Natural killer cell treated with Interleukin-12 subunit alpha and Interleukin-12 subunit beta and Interleukin-15 and Interleukin-18, amount 100 ng/mL, for 72 hours (primary cell): ENCODE measurements around the gene TMPRSS5. TPM values are rescaled to one million over a fixed set of nuclear protein-coding genes. Genes with fewer than 3 reads are reported as not detected.

Source experiments
- ATAC-seq, 2 donors: fragments of 150-1000 bp; cut with Tn5 transposase in 1 of 2; sonication (Bioruptor Pico), chemical (Tn5 transposase) in 1 of 2; 2 replicates each; pipeline ENCODE4 v1.10.0; 2021
- DNase-seq: peaks from one replicate; pipeline ENCODE4 v3.0.0; 2022; ENCODE audit warnings: low spot score
- H3K27ac Mint-ChIP-seq, 2 donors: 1 replicate in 1 of 2; 2 replicates in 1 of 2; pipeline ENCODE4 v1.8.0; 2022; ENCODE audit warnings: mixed read lengths in 2 of 2, mild to moderate bottlenecking in 1 of 2, moderate library complexity in 1 of 2
- H3K27me3 Mint-ChIP-seq, 2 donors: 1 replicate in 1 of 2; 2 replicates in 1 of 2; pipeline ENCODE4 v1.8.0; 2022; ENCODE audit warnings: mixed read lengths in 2 of 2
- H3K36me3 Mint-ChIP-seq: one replicate; pipeline ENCODE4 v1.8.0; 2022; ENCODE audit warnings: mixed read lengths
- H3K4me1 Mint-ChIP-seq, 2 donors: 1 replicate in 1 of 2; 2 replicates in 1 of 2; pipeline ENCODE4 v1.8.0; 2022; ENCODE audit warnings: low read depth in 2 of 2, mixed read lengths in 2 of 2, mild to moderate bottlenecking in 1 of 2
- H3K4me3 Mint-ChIP-seq: one replicate; pipeline ENCODE4 v1.8.0; 2022; ENCODE audit warnings: mixed read lengths
- H3K9me3 Mint-ChIP-seq: 2 replicates; pipeline ENCODE4 v1.8.0; 2022; ENCODE audit warnings: mixed read lengths
- total RNA-seq, 2 donors: library from RNA; stranded (reverse); gene quantifications; one replicate each; pipeline ENCODE4 v1.2.3, GENCODE V29; 2022

The TMPRSS5 gene
- total RNA-seq, 2 donors from 2014 or later: 0.38 to 2.1 TPM

DNA sequence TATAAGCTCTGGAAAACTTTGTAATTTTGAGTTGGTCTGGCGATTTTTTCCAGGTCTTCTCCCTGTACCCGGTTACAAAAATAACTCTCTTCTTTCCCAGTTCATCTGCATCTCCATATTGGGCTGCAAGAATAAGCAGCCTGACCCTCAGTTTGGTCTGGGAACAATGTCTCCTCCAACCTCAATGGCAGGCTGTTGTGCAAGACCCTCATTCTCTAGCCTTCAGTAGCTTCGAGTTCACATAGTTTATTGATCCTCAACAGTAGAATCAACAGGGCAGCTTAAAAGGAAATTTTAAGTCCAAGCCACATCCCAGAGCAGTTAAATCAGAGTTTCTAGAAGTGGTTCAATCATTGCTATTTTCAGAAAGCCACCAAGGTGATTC, 35.3 kb downstream of the TMPRSS5 start:
- Mint-ChIP-seq H3K9me3 (peaks cover 4% of the 10 kb centered on the region), H3K4me3 (no peak overlapping the region), H3K36me3 (peaks cover 15% of the 10 kb centered on the region), H3K27ac (no peak overlapping the region), H3K4me1 (peaks cover 20 to 25% of the 10 kb centered on the region in 2 donors), H3K27me3 (peaks cover 22 to 26% of the 10 kb centered on the region in 2 donors)
- DNase-seq (no peak), ATAC-seq (no peak)

DNA sequence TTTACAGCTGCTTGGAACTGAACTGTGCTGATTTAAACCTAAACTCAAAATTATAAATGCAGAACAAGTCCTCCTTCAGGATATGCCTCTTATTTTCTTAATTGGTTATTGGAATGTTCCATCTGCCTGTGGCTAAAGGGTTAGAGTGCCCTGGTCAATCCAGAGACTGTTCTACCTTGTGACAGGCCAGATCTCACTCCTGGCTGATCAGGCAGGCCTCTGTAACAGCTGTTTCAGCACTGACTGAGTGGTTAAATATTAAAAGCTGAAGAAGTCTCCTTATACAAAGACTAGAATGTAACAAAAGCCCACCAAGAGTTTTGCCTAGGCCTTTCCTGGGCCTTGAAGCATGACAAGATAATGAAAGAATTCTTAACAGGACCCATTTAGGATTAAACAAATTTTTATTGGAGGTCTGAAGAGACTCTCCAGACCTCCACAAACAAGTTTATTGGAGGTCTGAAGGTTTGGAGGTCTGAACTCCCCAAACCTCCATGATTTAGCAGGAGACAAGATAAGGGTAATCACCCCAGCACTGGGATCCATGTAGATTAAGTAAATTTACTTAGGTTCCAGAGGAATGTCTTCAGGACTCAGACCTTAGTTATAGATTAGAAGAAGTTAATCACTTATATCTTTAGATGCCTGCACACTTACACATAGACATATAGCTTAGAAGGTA, 35.8 kb downstream of the TMPRSS5 start:
- Mint-ChIP-seq H3K36me3 (peaks cover 15% of the 10 kb centered on the region), H3K9me3 (peaks cover 4% of the 10 kb centered on the region), H3K4me3 (no peak overlapping the region), H3K4me1 (peaks cover 15 to 20% of the 10 kb centered on the region in 2 donors), H3K27me3 (peaks cover 27 to 28% of the 10 kb centered on the region in 2 donors), H3K27ac (no peak overlapping the region)
- DNase-seq (no peak), ATAC-seq (no peak)

DNA sequence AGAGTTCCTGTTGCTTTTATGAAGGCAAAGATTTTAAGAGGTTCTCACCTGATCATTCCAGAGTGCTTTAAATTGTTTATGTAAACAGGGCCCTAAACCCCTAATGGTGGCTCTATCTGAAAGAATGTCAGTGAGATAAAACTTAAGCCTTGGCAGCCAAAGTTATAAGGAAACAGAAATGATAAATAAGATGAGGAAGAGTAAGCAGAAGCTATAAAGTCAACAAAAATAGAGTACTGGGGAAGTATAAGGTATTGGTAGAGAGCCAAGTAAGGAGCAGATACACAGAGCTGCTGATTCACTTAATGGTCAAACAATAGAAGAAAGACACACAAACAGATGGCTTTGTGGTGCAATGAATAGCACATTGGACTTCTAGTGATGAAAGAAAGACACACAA, 37.9 kb downstream of the TMPRSS5 start:
- Mint-ChIP-seq H3K36me3 (peaks cover 15% of the 10 kb centered on the region), H3K4me3 (no peak overlapping the region), H3K9me3 (peaks cover 4% of the 10 kb centered on the region), H3K27ac (no peak overlapping the region), H3K4me1 (peaks cover 4% of the 10 kb centered on the region in 2 donors), H3K27me3 (peaks cover 36 to 38% of the 10 kb centered on the region in 2 donors)
- no peak for DNase-seq
- no peak for ATAC-seq

- H3K27ac Mint-ChIP-seq: no peak overlapping the region
- H3K4me3 Mint-ChIP-seq: no peak overlapping the region
- ATAC-seq: no peak
- no peak for DNase-seq
- peaks cover 4% of the 10 kb centered on the region for H3K9me3 Mint-ChIP-seq
- H3K36me3 Mint-ChIP-seq: peaks cover 15% of the 10 kb centered on the region
- peaks cover 0 to under 1% of the 10 kb centered on the region in 2 donors for H3K4me1 Mint-ChIP-seq
- H3K27me3 Mint-ChIP-seq: peaks cover 32 to 38% of the 10 kb centered on the region in 2 donors
Measured at GRCh38 chr11:113667801-113668200, 38.3 kb downstream of the TMPRSS5 start.

DNA sequence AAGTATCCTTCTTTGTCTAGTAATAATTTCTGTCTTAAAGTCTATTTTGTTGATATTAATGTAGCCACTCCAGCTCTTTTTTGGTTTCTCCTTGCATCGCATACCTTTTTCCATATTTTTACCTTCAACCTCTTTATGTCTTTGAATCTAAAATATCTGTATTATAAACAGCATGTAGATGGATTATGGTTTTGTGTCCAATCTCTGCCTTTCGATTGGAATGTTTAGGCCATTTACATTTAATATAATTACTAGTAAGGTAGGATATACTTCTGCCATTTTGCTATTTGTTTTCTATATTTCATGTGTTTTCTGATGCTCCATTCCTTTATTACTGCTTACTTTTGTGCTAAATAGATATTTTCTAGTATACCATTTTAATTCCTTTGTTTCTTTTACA, 39.5 kb downstream of the TMPRSS5 start:
- Mint-ChIP-seq H3K4me1 (no peaks in the 10 kb centered on the region), H3K36me3 (peaks cover 15% of the 10 kb centered on the region), H3K27ac (no peak overlapping the region), H3K4me3 (no peak overlapping the region), H3K9me3 (peaks cover 4% of the 10 kb centered on the region), H3K27me3 (peaks cover 31 to 38% of the 10 kb centered on the region in 2 donors)
- DNase-seq (no peak), ATAC-seq (no peak)

GRCh38 chr11:113664981-113665710, 41.0 kb downstream of the TMPRSS5 start:
- Mint-ChIP-seq H3K4me3 (no peak overlapping the region), H3K27me3 (peaks cover 31 to 38% of the 10 kb centered on the region in 2 donors), H3K4me1 (no peaks in the 10 kb centered on the region), H3K27ac (no peak overlapping the region), H3K9me3 (peaks cover 4% of the 10 kb centered on the region), H3K36me3 (peaks cover 15% of the 10 kb centered on the region)
- no peak for DNase-seq
- ATAC-seq: no peak

GRCh38 chr11:113664069-113664980, 41.8 kb downstream of the TMPRSS5 start:
- Mint-ChIP-seq H3K4me1 (no peaks in the 10 kb centered on the region), H3K36me3 (peaks cover 15% of the 10 kb centered on the region), H3K27me3 (peaks cover 36 to 38% of the 10 kb centered on the region in 2 donors), H3K27ac (no peak overlapping the region), H3K9me3 (peaks cover 4% of the 10 kb centered on the region), H3K4me3 (no peak overlapping the region)
- ATAC-seq (no peak), DNase-seq (no peak)

DNA sequence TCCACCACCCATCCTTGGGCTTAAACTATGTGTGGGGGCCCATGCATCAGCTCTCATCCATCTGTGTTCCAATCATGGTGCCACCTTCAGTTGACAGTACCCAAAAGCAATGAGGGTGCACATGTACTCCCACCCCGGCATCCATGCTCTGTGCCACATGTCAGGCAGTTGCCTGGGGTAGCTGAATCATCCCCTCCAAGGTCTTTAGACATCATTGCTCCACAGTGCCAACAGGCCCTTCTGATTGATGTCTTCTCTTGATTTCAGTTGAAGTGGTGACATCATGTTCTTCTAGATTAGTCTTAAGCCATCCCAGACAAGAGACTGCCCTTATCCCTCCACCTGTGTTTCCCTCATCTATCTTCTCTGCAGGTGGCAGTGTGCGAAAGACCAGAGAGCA, 42.5 kb downstream of the TMPRSS5 start:
- ATAC-seq (no peak), DNase-seq (no peak)
- peaks cover 15% of the 10 kb centered on the region for H3K36me3 Mint-ChIP-seq
- no peak overlapping the region for H3K27ac Mint-ChIP-seq
- H3K9me3 Mint-ChIP-seq: peaks cover 4% of the 10 kb centered on the region
- no peak overlapping the region for H3K4me3 Mint-ChIP-seq
- no peaks in the 10 kb centered on the region for H3K4me1 Mint-ChIP-seq
- peaks cover 31 to 34% of the 10 kb centered on the region in 2 donors for H3K27me3 Mint-ChIP-seq

DNA sequence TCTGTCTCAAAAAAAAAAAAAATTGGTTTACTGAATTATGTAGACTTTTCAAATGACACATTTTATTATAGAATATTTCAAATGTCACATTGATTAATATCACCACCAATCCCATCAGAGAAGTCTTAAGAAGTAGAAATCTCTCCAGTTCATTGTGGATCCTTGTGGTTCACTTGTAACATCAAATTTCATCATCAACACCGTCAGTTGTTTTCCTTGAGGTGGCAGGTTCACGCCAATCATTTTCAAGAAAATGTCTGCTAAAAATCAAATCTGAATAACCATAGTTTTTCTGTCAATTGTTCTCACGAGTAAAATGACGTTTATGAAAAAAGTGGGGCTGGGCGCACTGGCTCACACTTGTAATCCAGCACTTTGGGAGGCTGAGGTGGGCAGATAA, 50.3 kb downstream of the TMPRSS5 start:
- H3K4me1 Mint-ChIP-seq: no peaks in the 10 kb centered on the region
- H3K4me3 Mint-ChIP-seq: no peak overlapping the region
- no peak overlapping the region for H3K27ac Mint-ChIP-seq
- ATAC-seq (no peak), DNase-seq (no peak)
- no peaks in the 10 kb centered on the region for H3K36me3 Mint-ChIP-seq
- H3K9me3 Mint-ChIP-seq: no peaks in the 10 kb centered on the region
- H3K27me3 Mint-ChIP-seq: peaks cover 12 to 22% of the 10 kb centered on the region in 2 donors

DNA sequence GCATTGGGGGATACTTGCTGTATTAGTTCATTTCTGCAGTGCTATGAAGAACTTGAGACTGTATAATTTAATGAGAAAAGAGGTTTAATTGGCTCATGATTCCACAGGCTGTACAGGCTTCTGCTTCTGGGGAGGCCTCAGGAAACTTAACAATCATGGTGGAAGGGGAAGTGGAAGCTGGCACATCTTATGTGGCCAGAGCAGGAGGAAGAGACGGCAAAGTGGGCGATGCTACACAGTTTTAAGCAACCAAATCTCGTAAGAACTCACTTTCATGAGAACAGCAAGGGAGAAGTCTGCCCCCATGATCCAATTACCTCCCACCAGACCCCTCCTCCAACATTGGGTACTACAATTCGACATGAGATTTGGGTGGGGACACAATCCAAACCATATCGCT, 55.1 kb downstream of the TMPRSS5 start:
- H3K27me3 Mint-ChIP-seq: peaks cover 21 to 22% of the 10 kb centered on the region in 2 donors
- H3K27ac Mint-ChIP-seq: no peak overlapping the region
- no peaks in the 10 kb centered on the region for H3K9me3 Mint-ChIP-seq
- H3K36me3 Mint-ChIP-seq: no peaks in the 10 kb centered on the region
- no peak overlapping the region for H3K4me3 Mint-ChIP-seq
- DNase-seq (no peak), ATAC-seq (no peak)
- no peaks in the 10 kb centered on the region for H3K4me1 Mint-ChIP-seq

- H3K27ac Mint-ChIP-seq: no peak overlapping the region
Measured at GRCh38 chr11:113649311-113649710, 56.8 kb downstream of the TMPRSS5 start.

GRCh38 chr11:113647856-113648255, 58.3 kb downstream of the TMPRSS5 start:
- Mint-ChIP-seq H3K27me3 (peaks cover 12 to 18% of the 10 kb centered on the region in 2 donors), H3K9me3 (no peaks in the 10 kb centered on the region), H3K27ac (no peak overlapping the region), H3K36me3 (no peaks in the 10 kb centered on the region), H3K4me3 (no peak overlapping the region), H3K4me1 (no peaks in the 10 kb centered on the region)
- no peak for DNase-seq
- ATAC-seq: no peak

More at GRCh38 chr11:113649311-113649710, 56.8 kb downstream of the TMPRSS5 start:
- H3K4me1 Mint-ChIP-seq: no peaks in the 10 kb centered on the region
- no peaks in the 10 kb centered on the region for H3K9me3 Mint-ChIP-seq
- no peak for ATAC-seq
- DNase-seq: no peak
- peaks cover 22 to 23% of the 10 kb centered on the region in 2 donors for H3K27me3 Mint-ChIP-seq
- no peak overlapping the region for H3K4me3 Mint-ChIP-seq
- H3K36me3 Mint-ChIP-seq: no peaks in the 10 kb centered on the region

- Mint-ChIP-seq H3K27me3 (peaks cover 11 to 16% of the 10 kb centered on the region in 2 donors), H3K27ac (no peak overlapping the region), H3K4me3 (no peak overlapping the region), H3K36me3 (no peaks in the 10 kb centered on the region), H3K9me3 (no peaks in the 10 kb centered on the region), H3K4me1 (no peaks in the 10 kb centered on the region)
- DNase-seq: no peak
- peak; percentile 15 to 52 for ATAC-seq
Measured at GRCh38 chr11:113647108-113647507, 59.0 kb downstream of the TMPRSS5 start.
